Head of caudate nucleus (tissue), 42 donors: ENCODE data around the gene NOX1.

Experiments used
- DNase-seq, 42 donors: peaks; one replicate each; pipeline versions ENCODE4 v3.0.0 to v3.0.0-alpha.2; 2020 to 2021; ENCODE audit warnings: mixed read lengths in 7 of 42
- intact Hi-C: fragments of 100-400 bp; cut with DNase I; formaldehyde crosslinking; loops from one replicate; pipeline ENCODE4 v1.15.0; 2022

Gene NOX1

DNA sequence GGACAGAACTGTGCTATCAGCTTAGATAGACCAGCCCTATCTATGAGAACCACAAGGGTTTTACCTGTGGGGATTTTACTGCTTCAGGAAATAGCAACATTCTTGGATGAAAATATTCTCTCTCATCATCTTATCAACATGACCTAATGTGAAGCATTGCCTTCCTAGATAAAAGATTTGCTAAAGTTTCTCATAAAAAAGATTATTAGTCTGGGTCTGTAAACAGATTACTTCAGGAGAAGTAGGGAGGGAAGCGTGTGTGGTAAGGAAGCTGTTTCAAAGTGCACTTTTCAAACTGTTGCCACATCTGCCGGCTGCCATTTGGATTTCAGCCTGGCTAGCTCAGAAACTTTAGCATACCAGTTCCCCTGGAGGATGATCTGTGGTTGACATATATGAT, at the start of gene NOX1:
TSS of gene NOX1 (minus strand) at position 35 of the 400 bp plus-strand sequence. CDS start 220 bp downstream, outside the sequence.
- no peak for DNase-seq
- intact Hi-C loops: no loop called here

DNA sequence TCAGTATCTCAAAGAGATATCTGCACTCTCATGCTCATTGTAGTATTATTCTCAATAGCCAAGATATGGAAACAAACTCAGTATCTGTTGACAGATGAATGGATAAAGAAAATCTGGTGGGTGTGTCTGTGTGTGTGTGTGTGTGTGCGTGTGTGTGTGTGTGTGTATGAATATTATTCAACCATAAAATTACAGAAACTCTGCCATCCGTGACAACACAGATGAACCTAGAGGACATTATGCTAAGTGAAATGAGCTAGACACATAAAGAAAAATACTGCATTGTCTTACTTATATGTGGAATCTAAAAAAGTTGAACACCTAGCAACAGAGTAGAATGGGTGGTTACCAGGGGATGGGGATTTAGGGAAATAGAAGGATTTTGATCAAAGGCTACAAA, 41.4 kb upstream of the NOX1 start:
- no peak for DNase-seq
- intact Hi-C loops: no loop called here

DNA sequence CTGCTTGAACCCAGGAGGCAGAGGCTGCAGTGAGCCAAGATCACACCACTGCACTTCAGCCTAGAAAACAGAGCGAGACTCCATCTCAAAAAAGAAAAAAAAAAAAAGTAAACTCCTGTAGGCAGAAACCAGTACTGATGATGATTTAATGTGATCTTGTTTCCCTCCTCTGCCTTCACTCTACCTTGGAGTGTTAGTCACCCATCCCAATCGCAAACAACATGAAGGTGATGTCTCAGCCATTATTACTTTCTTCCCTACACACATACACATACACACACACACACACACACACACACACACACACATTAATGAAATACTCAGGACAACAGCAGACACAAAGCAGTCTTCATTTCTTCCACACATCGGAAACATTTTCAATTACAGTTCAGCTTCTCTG, 39.0 kb upstream of the NOX1 start:
- intact Hi-C loops: no loop called here

DNA sequence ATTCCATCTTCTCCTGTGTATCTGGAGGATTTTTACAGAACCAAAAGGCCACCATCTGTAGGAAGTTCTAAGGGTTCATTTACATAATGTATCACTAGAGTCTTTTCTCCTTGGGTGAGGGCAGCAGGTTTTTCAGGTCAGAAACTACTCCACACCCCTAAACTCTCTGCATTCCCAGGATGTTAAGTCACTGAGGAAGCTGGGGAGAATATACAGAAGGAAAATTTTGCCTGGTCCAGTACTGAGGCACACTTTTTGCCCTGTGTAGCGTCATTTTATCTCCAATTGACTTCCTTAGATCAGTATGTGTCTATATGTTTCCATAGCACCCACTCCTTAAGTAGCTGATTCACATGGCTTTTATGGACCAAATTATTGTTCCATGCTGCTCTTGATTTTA, 37.6 kb upstream of the NOX1 start:
- DNase-seq: no peak
- intact Hi-C loops: no loop called here

More for the DNA sequence above, 39.0 kb upstream of the NOX1 start:
- no peak for DNase-seq

DNA sequence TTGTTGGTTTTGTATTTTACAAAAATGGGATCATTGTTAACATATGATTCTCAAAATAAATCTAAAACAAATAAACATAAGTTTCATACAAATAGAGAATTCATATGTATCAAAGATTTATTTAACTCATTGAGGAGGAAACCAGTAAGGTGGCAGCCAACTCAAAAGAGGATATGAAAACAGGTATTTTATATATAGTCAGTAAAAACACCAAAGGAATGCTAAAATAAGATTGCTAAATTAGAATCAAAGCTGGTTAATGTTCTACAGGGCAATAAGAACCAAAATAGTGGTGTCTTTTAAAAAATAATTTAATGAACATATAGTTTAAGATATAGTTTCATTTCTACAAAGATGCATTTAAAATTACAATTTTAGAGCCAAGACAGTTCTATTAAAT, 31.5 kb upstream of the NOX1 start:
- DNase-seq: no peak
- intact Hi-C loops: no loop called here

DNA sequence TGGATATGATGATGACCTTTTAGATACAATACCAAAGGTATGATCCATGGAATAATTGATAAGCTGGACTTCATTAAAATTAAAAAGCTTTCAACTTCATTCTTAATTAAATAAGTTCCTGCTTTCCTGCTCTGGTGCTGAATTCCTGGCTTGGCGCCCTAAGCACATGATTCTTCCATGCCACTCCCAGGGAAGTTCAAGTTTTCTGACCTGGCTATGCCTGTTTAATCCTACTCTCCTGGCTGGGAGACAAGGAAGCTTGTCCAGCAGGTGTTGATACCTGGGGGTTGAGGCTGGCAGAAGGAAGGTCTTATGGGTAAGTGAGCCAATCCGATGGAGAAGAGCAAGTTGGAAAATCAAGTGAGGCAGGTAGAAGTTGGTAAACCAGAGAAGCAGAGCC, 30.3 kb upstream of the NOX1 start:
- intact Hi-C loops: no loop called here
- no peak for DNase-seq

DNA sequence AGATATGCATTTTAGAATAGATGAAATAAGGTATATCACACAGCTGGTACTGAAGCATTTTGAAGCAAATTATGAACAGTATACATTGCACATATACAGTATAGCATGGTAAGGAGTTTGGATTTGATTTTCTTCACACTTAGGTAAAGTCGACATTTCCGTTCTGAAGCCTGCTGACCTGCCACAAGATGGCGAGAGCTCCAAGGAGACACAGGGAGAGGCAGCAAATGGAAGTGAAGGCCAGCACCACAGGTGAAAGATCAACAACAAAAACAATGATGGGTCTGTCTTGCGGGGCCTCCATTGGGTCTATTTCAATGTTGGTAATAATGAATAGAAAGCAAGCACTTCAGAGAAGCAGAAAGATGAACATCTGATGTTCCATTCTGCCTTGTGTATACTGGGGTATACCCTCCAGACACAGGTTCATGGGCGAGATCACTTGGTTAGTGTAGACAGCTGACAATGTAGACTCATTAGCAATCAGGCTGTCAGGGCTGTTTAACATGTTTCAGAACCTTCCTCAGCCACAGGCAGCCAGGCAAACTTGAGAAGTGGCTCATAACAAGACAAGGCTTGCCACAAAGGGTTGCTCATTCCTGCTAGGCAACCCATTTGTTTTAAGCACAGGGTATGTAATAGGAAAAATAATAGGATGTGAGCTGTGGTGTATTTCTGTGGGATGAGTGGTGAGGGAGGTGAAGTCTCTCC, 21.4 kb upstream of the NOX1 start:
- intact Hi-C loops: no loop called here
- DNase-seq: peak in 3 of 42 donors; percentile 1 to 10 (median 1)

DNA sequence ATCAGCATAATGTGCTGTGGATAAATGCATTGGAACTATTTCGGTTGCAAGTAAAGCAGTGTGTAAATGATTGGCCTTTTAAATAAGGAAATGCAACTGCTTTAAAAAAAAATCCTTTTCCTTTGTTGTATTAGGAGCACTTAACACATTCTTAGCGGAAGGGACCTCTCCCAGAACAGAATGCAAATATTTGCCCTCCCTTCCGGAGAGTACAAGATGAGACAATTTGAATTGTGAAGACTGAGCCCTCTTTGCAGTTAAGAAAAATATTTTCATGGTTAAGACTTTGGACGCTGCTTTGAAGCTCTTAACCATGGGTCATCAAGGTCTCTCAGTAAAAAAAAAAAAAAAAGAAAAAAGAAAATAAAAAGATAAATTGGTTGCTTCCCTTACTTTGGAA, 9.5 kb upstream of the NOX1 start:
- DNase-seq: no peak

DNA sequence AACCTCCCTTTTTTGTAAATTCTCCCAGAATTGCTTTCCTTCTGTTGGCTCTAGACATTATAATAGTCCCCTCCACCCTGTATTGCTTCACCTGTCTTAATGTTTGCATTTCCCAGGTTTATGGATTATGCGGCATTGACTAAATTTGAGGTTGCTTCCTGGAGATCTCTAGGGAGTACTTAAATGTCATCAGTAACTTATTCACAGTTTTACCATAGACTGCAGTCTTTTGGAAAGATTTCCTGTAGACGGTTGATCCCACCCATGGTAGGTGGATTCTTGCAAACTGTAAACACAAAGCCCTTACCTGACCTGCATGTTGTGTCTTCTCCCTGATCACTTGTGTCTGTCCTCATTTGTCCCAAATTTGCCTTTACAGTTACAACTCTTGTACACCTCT, 6.2 kb upstream of the NOX1 start:
- DNase-seq: no peak
- intact Hi-C loops: no loop called here

More for the DNA sequence above, 9.5 kb upstream of the NOX1 start:
- intact Hi-C loops: no loop called here

DNA sequence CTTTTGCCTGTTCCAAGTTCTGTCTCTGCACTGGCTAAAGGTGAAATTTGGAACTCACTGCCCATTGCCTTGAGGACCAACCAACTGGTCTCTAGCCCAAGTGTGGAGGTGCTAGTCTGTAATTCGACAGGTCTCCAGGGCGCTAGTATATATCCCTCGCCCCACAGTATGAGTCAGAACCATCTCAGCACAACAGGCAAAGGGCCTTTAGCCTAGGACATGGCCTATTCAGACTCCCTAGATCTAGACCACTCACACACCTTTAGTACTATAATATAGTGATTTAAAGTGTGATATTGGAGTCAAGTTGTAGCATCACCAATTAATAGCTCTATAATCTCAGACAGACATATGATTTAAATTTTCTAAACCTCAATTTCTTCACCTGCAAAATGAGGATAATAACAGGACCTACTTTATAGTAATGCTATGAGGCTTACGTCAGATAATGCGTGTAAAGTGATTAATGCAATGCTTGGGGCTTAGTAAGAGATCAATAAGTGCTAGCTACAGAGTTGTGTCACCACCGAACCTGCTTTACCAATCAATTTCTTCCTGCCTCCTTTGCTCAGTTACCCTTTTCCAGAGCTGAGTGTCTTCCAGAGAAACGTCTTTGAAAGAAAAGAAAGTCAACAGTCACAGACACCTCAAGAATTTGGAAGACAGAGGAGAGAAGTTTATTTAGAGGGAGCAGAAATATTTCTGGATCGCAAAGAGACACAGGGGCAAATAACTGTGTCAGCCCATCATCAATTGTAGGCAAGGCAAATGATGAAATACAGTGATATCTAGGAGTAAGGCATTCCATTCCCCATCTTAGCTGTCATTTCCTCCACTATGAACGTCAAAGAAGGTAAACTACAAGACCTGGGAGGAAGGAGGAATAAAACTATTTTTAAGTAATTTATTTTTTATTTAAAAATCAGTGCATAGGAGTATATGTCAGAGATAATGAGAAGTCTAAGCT, 2.3 kb downstream of the NOX1 start:
- intact Hi-C loops: no loop called here
- no peak for DNase-seq

DNA sequence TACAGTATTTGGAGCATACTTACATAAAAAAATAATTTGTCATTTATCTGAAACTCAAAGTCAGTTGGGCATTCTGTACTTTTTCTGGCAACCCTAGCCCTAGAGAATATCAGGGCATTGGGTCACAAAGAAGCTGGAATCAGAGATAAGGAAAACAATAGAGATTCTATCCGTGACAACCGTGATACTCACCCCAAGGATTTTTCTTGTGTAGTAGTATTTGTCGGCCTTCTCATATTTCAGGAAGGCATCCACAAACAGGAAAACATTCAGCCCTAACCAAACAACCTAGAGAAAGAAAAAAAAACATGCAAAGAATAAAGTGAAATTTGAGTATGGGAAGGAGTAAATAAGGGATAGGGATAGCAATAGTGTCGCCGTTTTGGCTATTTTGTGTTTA, 3.6 kb downstream of the NOX1 start:
- intact Hi-C loops: no loop called here
- DNase-seq: no peak

DNA sequence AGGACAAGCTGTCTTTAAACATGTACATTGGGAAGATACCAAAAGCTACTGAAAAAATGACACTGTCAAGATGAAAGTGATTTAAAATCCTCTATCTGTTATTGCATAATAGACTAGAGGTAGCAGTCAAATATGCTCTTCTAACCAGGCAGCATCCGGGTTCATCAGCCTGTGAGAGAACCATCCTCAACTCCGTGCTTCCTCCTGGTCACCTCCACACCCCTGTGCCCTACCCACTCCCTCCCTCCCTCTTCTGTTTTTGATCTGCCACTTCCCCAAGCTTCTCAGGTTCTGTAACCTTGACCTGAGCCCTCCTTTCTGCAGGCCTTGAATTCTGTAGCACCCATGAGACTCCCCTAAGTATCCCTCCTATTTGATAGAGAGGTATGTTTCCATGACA, 5.9 kb downstream of the NOX1 start:
- intact Hi-C loops: no loop called here
- DNase-seq: no peak

DNA sequence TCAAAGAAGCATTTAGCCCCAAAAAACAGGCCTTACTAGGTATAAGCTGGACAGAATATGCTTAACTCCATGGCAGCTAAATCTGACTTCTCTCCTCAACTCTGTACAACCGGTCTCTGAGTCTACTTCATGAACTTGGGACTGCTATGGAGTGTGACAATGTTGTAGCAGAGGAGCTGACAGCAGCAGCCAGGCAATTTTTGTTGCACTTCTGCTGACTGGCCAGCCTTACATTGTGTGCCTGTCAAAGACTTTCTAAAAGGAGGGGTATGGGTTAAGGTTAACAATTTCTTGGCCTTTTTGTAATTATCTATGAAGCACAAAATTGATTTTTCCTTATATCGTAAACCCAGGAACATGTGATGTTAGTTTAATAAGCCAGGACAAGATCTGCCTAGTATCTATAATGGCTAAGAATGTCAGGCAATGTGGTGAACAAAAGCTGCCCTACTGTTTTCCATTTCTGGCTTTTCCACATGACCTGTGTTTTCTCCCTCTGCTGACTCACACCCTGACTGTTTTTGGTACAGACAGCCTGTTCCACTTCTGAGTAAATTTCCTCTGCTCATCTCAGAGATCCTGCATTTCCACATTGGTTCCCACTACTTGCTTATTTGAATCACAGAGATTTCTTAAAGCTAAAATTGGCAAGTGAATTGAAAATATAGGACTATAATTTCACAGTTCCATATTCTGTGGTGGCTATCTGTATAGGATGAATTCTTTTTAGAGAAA, 9.3 kb downstream of the NOX1 start:
- DNase-seq: peak in 14 of 42 donors; percentile 1 to 54 (median 16)

DNA sequence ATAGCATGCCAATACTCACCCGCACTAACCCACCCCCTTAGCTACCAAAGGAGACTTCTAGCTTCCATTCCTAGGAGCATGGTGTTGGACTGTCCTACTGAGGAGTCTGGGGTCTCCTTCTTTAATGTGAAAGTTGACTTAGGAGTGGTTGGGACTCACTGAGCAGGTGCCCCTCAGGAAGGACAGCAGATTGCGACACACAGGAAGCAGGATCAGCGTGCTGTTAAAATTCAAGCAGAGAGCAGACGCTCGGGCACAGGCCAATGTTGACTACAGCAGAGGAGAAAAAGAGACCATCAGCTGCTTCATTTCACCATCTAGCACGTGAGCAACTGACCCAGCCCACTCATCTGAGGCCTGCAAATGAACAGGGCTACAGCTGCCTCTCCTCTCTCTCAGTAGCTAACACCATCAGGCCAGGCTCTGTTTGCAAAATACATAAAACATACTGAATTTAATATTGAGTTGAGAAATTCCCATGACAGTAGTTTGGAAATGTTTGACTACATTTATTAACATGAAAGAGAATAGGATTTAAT, 10.8 kb downstream of the NOX1 start:
- no peak for DNase-seq

More for the DNA sequence above, 9.3 kb downstream of the NOX1 start:
- intact Hi-C loops: no loop called here

DNA sequence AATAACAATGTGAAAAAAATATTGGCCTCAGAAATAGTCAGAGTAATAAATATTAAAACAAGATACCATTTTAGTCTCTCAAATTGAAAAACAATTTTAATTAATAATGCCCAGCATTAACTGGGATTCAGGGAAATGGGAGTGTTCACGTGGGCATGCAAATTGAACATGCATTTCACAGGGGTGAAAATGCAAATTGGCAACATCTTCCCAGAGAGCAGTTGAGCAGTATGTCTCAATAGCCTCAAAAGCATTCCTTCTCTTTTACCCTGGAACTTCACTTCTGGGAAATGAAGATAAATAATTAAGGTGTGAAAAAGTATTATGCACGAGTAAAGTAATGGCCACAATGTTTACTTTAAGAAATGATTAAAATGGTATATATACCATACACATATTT, 21.3 kb downstream of the NOX1 start:
- intact Hi-C loops: no loop called here
- no peak for DNase-seq

More for the DNA sequence above, 10.8 kb downstream of the NOX1 start:
- intact Hi-C loops: no loop called here

DNA sequence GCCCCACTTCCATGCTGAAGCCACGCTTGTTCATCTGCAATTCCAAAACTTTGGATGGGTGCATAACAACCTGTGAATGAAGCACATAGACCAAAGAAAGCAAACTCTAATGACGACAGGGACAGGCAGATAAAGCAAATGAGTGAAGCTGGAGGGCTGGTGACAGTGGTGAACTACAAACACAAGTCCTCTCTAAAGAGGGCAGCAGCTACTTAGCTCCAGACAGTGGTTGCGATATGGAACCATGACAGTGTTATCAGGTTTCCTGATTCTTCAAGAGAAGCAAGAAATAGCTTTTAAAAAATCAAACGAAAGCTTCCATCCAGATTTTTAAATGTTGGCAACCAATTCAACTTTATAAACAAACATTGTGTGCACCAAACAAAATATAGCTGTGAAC, 23.8 kb downstream of the NOX1 start:
- DNase-seq: no peak
- intact Hi-C loops: no loop called here

DNA sequence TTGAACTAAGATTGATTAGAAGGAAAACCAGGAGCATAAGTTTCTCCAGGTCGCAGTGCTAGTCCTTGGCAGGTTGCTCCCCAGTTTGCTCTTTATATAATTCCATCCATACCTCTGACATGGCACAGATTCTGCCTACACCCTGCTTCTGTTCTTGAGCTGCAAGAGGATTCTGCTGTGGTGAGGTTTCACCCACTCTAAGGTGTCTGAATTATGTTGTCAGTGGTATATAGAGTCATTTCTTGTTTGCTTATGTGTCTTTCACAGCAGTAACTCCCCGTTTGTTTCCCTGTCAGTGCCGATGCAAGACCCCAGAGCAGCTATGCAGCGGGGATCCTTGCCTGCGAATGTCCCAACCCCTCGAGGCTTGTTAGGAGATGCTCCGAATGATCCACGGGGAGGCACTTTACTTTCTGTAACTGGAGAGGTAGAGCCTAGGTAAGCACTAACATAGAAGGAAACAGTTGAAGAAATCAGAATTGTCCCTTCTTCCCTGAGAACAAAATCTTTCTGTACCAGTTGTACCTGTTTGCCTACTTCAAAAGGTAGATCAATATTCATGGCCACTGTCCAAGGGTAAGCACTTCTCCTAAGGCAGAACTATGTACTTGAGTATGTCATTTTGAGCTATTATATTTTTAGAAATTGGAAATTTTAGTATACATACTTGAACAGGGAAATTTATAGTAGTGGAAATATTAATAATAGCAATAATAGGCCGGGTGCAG, 42.8 kb downstream of the NOX1 start:
- intact Hi-C loops: no loop called here
- peak in 1 of 42 donors; percentile 10 for DNase-seq

DNA sequence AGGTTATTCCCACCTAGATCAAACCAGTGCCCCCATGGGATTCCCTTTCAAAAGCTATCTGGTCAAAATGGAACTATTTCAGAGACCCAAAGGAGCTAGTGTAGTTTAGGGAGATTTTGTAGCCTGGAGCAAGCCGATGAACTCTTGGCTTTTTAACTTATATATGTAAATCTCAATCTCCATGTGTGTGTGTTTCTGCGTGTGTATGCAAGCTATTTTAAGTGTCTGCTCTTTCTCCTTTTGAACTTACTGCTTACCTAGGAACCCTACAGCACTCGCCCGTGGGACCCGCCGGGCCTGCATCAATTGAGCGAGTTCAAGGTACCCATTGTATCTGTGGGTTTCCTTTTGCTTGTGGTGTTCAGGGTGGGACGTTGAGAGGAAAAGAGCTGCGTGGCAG, 43.6 kb downstream of the NOX1 start:
- no peak for DNase-seq
- intact Hi-C loops: no loop called here

DNA sequence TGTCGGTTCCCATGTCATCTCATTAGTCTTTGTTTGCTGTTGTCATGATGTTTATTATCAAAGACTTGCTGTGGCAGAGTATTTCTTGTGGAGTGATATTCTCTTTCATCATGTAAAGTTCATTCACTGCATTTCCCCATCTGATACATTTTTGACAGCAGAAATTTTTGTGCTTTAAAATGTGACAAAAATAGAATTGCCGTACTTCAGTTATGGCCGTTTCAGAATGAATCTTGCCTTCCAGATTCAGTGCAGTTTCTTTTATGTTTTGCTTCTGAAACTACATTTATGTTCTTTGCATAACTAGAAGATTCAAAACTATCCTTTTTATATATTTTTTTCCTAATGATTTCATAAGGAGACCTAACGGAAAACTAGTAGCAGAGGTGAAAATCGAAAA, 44.0 kb downstream of the NOX1 start:
- intact Hi-C loops: no loop called here
- no peak for DNase-seq
